ENCODE results near the gene PIAS4. TPM values are rescaled to one million over a fixed set of nuclear protein-coding genes. Genes with fewer than 3 reads are reported as not detected.

PIAS4 gene
- total and polyA plus RNA-seq, 2 of the 13 experiments (the other 11 are each of a cell fraction or from before 2014, with no cell fraction given), result 9.0 to 20.1 TPM

- no peak for TF ChIP-seq TIGD3 (CRISPR knock-in tag; IDR thresholded peaks at IDR 0.05; ENCODE audit: borderline replicate concordance)
- no peak for TF ChIP-seq GTF2F1 (IDR thresholded peaks at IDR 0.05; ENCODE audit: low read length)
- TF ChIP-seq ZNF354B (CRISPR knock-in tag; IDR thresholded peaks at IDR 0.05), result no peak
- TF ChIP-seq ZNF75D (CRISPR knock-in tag; IDR thresholded peaks at IDR 0.05; ENCODE audit: borderline replicate concordance), result no peak
- peak; percentile 60; the same call in 1 of the 2 replicates for TF ChIP-seq ZFY (CRISPR knock-in tag; IDR thresholded peaks at IDR 0.05)
- no peak for TF ChIP-seq POGZ (CRISPR knock-in tag; IDR thresholded peaks at IDR 0.05)
- TF ChIP-seq ZNF567 (CRISPR knock-in tag; IDR thresholded peaks at IDR 0.05; ENCODE audit: borderline replicate concordance), result no peak
- TF ChIP-seq SKI (IDR thresholded peaks at IDR 0.05; ENCODE audit: partially characterized antibody), result peak; percentile 49
- TF ChIP-seq IKZF5 (CRISPR knock-in tag; IDR thresholded peaks at IDR 0.05), result no peak
- no peak for TF ChIP-seq E2F5 (CRISPR knock-in tag; conservative IDR thresholded peaks at IDR 0.05)
- no peak for TF ChIP-seq TCF12 (IDR thresholded peaks at IDR 0.05)
- no peak for TF ChIP-seq TCF12 (CRISPR knock-in tag; IDR thresholded peaks at IDR 0.05)
- no peak for TF ChIP-seq ETV6 (CRISPR knock-in tag; conservative IDR thresholded peaks at IDR 0.05)
- TF ChIP-seq BCL3 (CRISPR knock-in tag; IDR thresholded peaks at IDR 0.05), result peak; percentile 57; the same call in 1 of the 2 replicates
- TF ChIP-seq NFYC (CRISPR knock-in tag; IDR thresholded peaks at IDR 0.05), result peak; percentile 95
- no peak for TF ChIP-seq PLRG1 (conservative IDR thresholded peaks at IDR 0.05)
- TF ChIP-seq ZNF337 (CRISPR knock-in tag; IDR thresholded peaks at IDR 0.05; ENCODE audit: borderline replicate concordance, low read depth), result no peak
- 0 out of 2 replicates have a peak, but pooled peaks have one; percentile 19 for TF ChIP-seq MTA1 (CRISPR knock-in tag; IDR thresholded peaks at IDR 0.05; ENCODE audit: borderline replicate concordance)
- no peak for TF ChIP-seq NR3C1 (CRISPR knock-in tag; IDR thresholded peaks at IDR 0.05)
- TF ChIP-seq ZNF281 (CRISPR knock-in tag; IDR thresholded peaks at IDR 0.05; ENCODE audit: borderline replicate concordance), result no peak
Measured at GRCh38 chr19:3970808-3971598, 36.5 kb upstream of the PIAS4 start, which contains the start of gene DAPK3 (continued).

All from HepG2 (cell line).